SJCRH30 (cell line): ENCODE data around the gene TMEM260. TPM values are rescaled to one million over a fixed set of nuclear protein-coding genes. Genes with fewer than 3 reads are reported as not detected.
"Not testable (repeated sequence)": the region's sequence is repeated elsewhere in the genome, so short reads cannot be mapped to it uniquely, and the experiment has no call there.

ENCODE experiments used
- DNase-seq, 2 experiments: peaks; one replicate each; pipeline ENCODE4 v3.0.0-alpha.2; 2015 to 2020
- H3K27ac ChIP-seq: fragments of 250-450 bp; sonication (Bioruptor Pico); 2 replicates; pipeline ENCODE4 v1.5.1; 2020; ENCODE audit warnings: mild to moderate bottlenecking, moderate library complexity
- H3K27me3 ChIP-seq: fragments of 250-450 bp; sonication (Bioruptor Pico); 2 replicates; pipeline ENCODE4 v1.5.1; 2020; ENCODE audit warnings: mild to moderate bottlenecking, moderate library complexity
- H3K36me3 ChIP-seq: fragments of 250-450 bp; sonication (Bioruptor Pico); 2 replicates; pipeline ENCODE4 v1.5.1; 2020; ENCODE audit warnings: mild to moderate bottlenecking, moderate library complexity
- H3K4me1 ChIP-seq: fragments of 250-450 bp; sonication (Bioruptor Pico); 2 replicates; pipeline ENCODE4 v1.5.1; 2020; ENCODE audit warnings: mild to moderate bottlenecking, moderate library complexity
- H3K4me3 ChIP-seq: fragments of 250-450 bp; sonication (Bioruptor Pico); 2 replicates; pipeline ENCODE4 v1.5.1; 2020; ENCODE audit warnings: mild to moderate bottlenecking, moderate library complexity
- H3K9me3 ChIP-seq: fragments of 250-450 bp; sonication (Bioruptor Pico); replicated peaks from 2 replicates; pipeline ENCODE4 v1.5.1; 2020; ENCODE audit warnings: mild to moderate bottlenecking, moderate library complexity
- total RNA-seq: library from RNA; depleted of rRNA; stranded (reverse); fragments of >200 nt; shearing (Covaris generic); gene quantifications from 2 replicates; pipeline ENCODE4 v1.2.3, GENCODE V29; 2014; rRNA removed

TMEM260 gene
- total RNA-seq, 1 experiment from 2014 or later, result 18.1 TPM

DNA sequence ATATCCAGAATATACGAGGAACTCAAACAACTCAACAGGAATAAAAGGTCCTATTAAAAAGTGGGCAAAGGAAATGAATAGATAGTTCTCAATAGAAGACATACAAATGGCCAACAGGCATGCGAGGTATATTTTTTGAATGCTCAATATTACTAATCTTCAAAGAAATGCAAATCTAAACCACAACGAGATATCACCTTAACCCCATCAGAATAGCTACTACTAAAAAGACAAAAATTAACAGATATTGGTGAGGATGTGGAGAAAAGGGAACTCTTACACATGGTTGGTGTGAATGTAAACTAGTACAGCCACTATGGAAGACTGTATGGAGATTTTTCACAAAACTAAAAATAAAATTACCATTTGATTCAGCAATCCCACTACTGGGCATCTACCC is 99.2 kb downstream of the TMEM260 start:
- Histone ChIP-seq H3K9me3 (no peaks in the 10 kb centered on the region), H3K27me3 (no peaks in the 10 kb centered on the region), H3K4me3 (no peak overlapping the region), H3K36me3 (no peaks in the 10 kb centered on the region), H3K4me1 (no peaks in the 10 kb centered on the region), H3K27ac (no peak overlapping the region)
- no peak for DNase-seq

GRCh38 chr14:56686416-56686815 is 106.8 kb downstream of the TMEM260 start:
- Histone ChIP-seq H3K4me1 (no peaks in the 10 kb centered on the region), H3K9me3 (no peaks in the 10 kb centered on the region), H3K27ac (no peak overlapping the region), H3K27me3 (no peaks in the 10 kb centered on the region), H3K36me3 (no peaks in the 10 kb centered on the region), H3K4me3 (no peak overlapping the region)
- peak; percentile 62 to 67 for DNase-seq

DNA sequence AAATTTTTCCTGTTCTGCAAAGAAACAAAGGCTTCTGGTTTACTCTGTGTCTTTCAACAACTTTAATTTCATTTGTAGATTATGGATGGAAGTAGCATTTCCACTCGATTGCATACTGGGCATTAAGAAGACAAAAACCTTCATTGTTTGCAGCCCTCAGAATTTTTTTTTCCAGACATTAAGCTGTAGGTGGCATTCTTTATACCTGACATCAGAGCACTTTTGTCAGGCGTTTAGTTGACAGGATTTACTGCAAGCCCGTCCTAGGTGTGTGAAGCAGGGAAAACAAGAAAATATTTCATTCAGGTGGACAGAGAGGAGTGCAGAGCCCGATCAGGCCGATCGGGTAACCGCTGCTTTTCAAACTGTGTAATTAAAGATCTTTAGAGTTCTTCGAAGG is 107.5 kb downstream of the TMEM260 start:
- Histone ChIP-seq H3K4me1 (no peaks in the 10 kb centered on the region), H3K4me3 (no peak overlapping the region), H3K27me3 (no peaks in the 10 kb centered on the region), H3K9me3 (no peaks in the 10 kb centered on the region), H3K27ac (no peak overlapping the region), H3K36me3 (no peaks in the 10 kb centered on the region)
- DNase-seq, result peak in 1 of 2 experiments; percentile 5

- no peaks in the 10 kb centered on the region for H3K27me3 ChIP-seq
These were observed 115.0 kb downstream of the TMEM260 start for GRCh38 chr14:56694609-56695008.

GRCh38 chr14:56695216-56695615 is 115.6 kb downstream of the TMEM260 start:
- not testable (repeated sequence) for H3K36me3 ChIP-seq, DNase-seq, H3K9me3 ChIP-seq, H3K4me1 ChIP-seq, H3K4me3 ChIP-seq, H3K27me3 ChIP-seq, H3K27ac ChIP-seq

More at GRCh38 chr14:56694609-56695008, 115.0 kb downstream of the TMEM260 start:
- Histone ChIP-seq H3K36me3 (no peaks in the 10 kb centered on the region), H3K4me1 (no peaks in the 10 kb centered on the region), H3K4me3 (no peak overlapping the region), H3K27ac (no peak overlapping the region), H3K9me3 (no peaks in the 10 kb centered on the region)
- no peak for DNase-seq

Other genes with a start within 250 kb of the TMEM260 start
- not detected in 2 replicates for gene OTX2, start 230.7 kb downstream of the TMEM260 start, total RNA-seq